Activated T-cell treated with anti-CD3 and anti-CD28 coated beads, Interleukin-2, amount 50 U/mL, for 4 hours (primary cell): ENCODE data around the gene RRP12. TPM values are rescaled to one million over a fixed set of nuclear protein-coding genes. Genes with fewer than 3 reads are reported as not detected.
A peak's percentile ranks its signal among the peaks of the same experiment; 100 is the strongest.

Source experiments
- ATAC-seq, 2 donors: fragments of 200-7000 bp; cut with Tn5 transposase; one replicate each; pipeline ENCODE4 v1.10.0; 2021
- DNase-seq: peaks from one replicate; pipeline ENCODE4 v3.0.0-alpha.2; 2020
- H3K27me3 Mint-ChIP-seq: one replicate; pipeline ENCODE4 v1.8.0; 2021; ENCODE audit warnings: low read depth, mixed read lengths
- H3K36me3 Mint-ChIP-seq: one replicate; pipeline ENCODE4 v1.8.0; 2022; ENCODE audit warnings: mixed read lengths; ENCODE audit not compliant: insufficient read depth
- H3K4me1 Mint-ChIP-seq: one replicate; pipeline ENCODE4 v1.8.0; 2021; ENCODE audit warnings: low read depth, mixed read lengths
- H3K4me3 Mint-ChIP-seq: one replicate; pipeline ENCODE4 v1.8.0; 2021; ENCODE audit warnings: mild to moderate bottlenecking, moderate library complexity, mixed read lengths
- H3K9me3 Mint-ChIP-seq: one replicate; pipeline ENCODE4 v1.8.0; 2021; ENCODE audit warnings: mixed read lengths
- total RNA-seq, 3 donors: library from RNA; stranded (reverse); gene quantifications; one replicate each; pipeline ENCODE4 v1.2.1, GENCODE V29; 2021

Gene RRP12
- total RNA-seq, 3 donors from 2014 or later, result 218 to 222 (median 218) TPM

- no peaks in the 10 kb centered on the region for H3K27me3 Mint-ChIP-seq
- H3K4me1 Mint-ChIP-seq, result peaks cover 64% of the 10 kb centered on the region
- H3K4me3 Mint-ChIP-seq, result peak overlapping the region; percentile 69
- H3K9me3 Mint-ChIP-seq, result no peaks in the 10 kb centered on the region
- H3K36me3 Mint-ChIP-seq, result peaks cover 16% of the 10 kb centered on the region
- ATAC-seq (no peak), DNase-seq (no peak)
These were observed 69.9 kb downstream of the RRP12 start for GRCh38 chr10:97331153-97331703.

- ATAC-seq (no peak), DNase-seq (no peak)
- no peaks in the 10 kb centered on the region for H3K27me3 Mint-ChIP-seq
- H3K4me3 Mint-ChIP-seq, result no peak overlapping the region
- peaks cover 60% of the 10 kb centered on the region for H3K4me1 Mint-ChIP-seq
- peaks cover 16% of the 10 kb centered on the region for H3K36me3 Mint-ChIP-seq
- no peaks in the 10 kb centered on the region for H3K9me3 Mint-ChIP-seq
These were observed 71.4 kb downstream of the RRP12 start for GRCh38 chr10:97329766-97330165.

- ATAC-seq (peak; percentile 51 to 58), DNase-seq (no peak)
- Mint-ChIP-seq H3K27me3 (no peaks in the 10 kb centered on the region), H3K4me3 (no peak overlapping the region), H3K9me3 (no peaks in the 10 kb centered on the region), H3K4me1 (peaks cover 60% of the 10 kb centered on the region), H3K36me3 (peaks cover 16% of the 10 kb centered on the region)
These were observed 72.3 kb downstream of the RRP12 start for GRCh38 chr10:97328646-97329453.

- peaks cover 50% of the 10 kb centered on the region for H3K4me1 Mint-ChIP-seq
- ATAC-seq, result peak in 1 of 2 donors; percentile 24
These were observed 73.5 kb downstream of the RRP12 start for GRCh38 chr10:97327348-97328294.

GRCh38 chr10:97325754-97326153 lies 75.4 kb downstream of the RRP12 start:
- peaks cover 50% of the 10 kb centered on the region for H3K4me1 Mint-ChIP-seq
- no peaks in the 10 kb centered on the region for H3K9me3 Mint-ChIP-seq
- H3K27me3 Mint-ChIP-seq, result no peaks in the 10 kb centered on the region
- ATAC-seq (no peak), DNase-seq (no peak)
- H3K4me3 Mint-ChIP-seq, result no peak overlapping the region
- H3K36me3 Mint-ChIP-seq, result peaks cover 10% of the 10 kb centered on the region

More at GRCh38 chr10:97327348-97328294, 73.5 kb downstream of the RRP12 start:
- Mint-ChIP-seq H3K36me3 (peaks cover 14% of the 10 kb centered on the region), H3K27me3 (no peaks in the 10 kb centered on the region), H3K9me3 (no peaks in the 10 kb centered on the region), H3K4me3 (no peak overlapping the region)
- DNase-seq, result no peak

- no peaks in the 10 kb centered on the region for H3K9me3 Mint-ChIP-seq
- H3K36me3 Mint-ChIP-seq, result peaks cover 3% of the 10 kb centered on the region
- peaks cover 45% of the 10 kb centered on the region for H3K4me1 Mint-ChIP-seq
- ATAC-seq (no peak), DNase-seq (no peak)
- H3K27me3 Mint-ChIP-seq, result no peaks in the 10 kb centered on the region
- no peak overlapping the region for H3K4me3 Mint-ChIP-seq
These were observed 77.6 kb downstream of the RRP12 start for GRCh38 chr10:97323501-97323900.

GRCh38 chr10:97321804-97322190 lies 79.3 kb downstream of the RRP12 start:
- H3K27me3 Mint-ChIP-seq, result no peaks in the 10 kb centered on the region
- H3K9me3 Mint-ChIP-seq, result no peaks in the 10 kb centered on the region
- H3K4me3 Mint-ChIP-seq, result peak overlapping the region; percentile 83
- DNase-seq, result no peak
- no peak for ATAC-seq
- H3K36me3 Mint-ChIP-seq, result no peaks in the 10 kb centered on the region
- peaks cover 36% of the 10 kb centered on the region for H3K4me1 Mint-ChIP-seq

GRCh38 chr10:97321032-97321803 lies 79.9 kb downstream of the RRP12 start:
- Mint-ChIP-seq H3K9me3 (no peaks in the 10 kb centered on the region), H3K4me3 (peak overlapping the region; percentile 83), H3K4me1 (peaks cover 33% of the 10 kb centered on the region), H3K27me3 (no peaks in the 10 kb centered on the region), H3K36me3 (no peaks in the 10 kb centered on the region)
- ATAC-seq (no peak), DNase-seq (no peak)

GRCh38 chr10:97320480-97321031 lies 80.6 kb downstream of the RRP12 start:
- H3K9me3 Mint-ChIP-seq, result no peaks in the 10 kb centered on the region
- H3K4me3 Mint-ChIP-seq, result peak overlapping the region; percentile 83
- no peaks in the 10 kb centered on the region for H3K36me3 Mint-ChIP-seq
- peaks cover 33% of the 10 kb centered on the region for H3K4me1 Mint-ChIP-seq
- ATAC-seq (peak in 1 of 2 donors; percentile 3), DNase-seq (no peak)
- no peaks in the 10 kb centered on the region for H3K27me3 Mint-ChIP-seq

GRCh38 chr10:97319671-97320479 lies 81.3 kb downstream of the RRP12 start:
- H3K36me3 Mint-ChIP-seq, result no peaks in the 10 kb centered on the region
- ATAC-seq, result peak; percentile 55 to 56
- peaks cover 33% of the 10 kb centered on the region for H3K4me1 Mint-ChIP-seq
- peak; percentile 48 for DNase-seq
- H3K27me3 Mint-ChIP-seq, result no peaks in the 10 kb centered on the region
- H3K4me3 Mint-ChIP-seq, result peak overlapping the region; percentile 83
- H3K9me3 Mint-ChIP-seq, result no peaks in the 10 kb centered on the region

- peak within 1 kb of the TSS; percentile 92 for H3K4me3 Mint-ChIP-seq
- ATAC-seq (peak; percentile 76), DNase-seq (peak; percentile 87)
- no peaks in the 10 kb centered on the region for H3K9me3 Mint-ChIP-seq
- no peaks in the 10 kb centered on the region for H3K36me3 Mint-ChIP-seq
- no peaks in the 10 kb centered on the region for H3K27me3 Mint-ChIP-seq
- peaks cover 33% of the 10 kb centered on the region for H3K4me1 Mint-ChIP-seq
These were observed 82.1 kb downstream of the RRP12 start, which contains the start of gene FRAT1 for GRCh38 chr10:97318772-97319651. Gene FRAT1, plus strand, starts transcription at chr10:97319271. Its CDS starts 183 bp downstream, at chr10:97319454.

GRCh38 chr10:97314671-97315070 lies 86.5 kb downstream of the RRP12 start:
- Mint-ChIP-seq H3K9me3 (no peaks in the 10 kb centered on the region), H3K27me3 (no peaks in the 10 kb centered on the region), H3K4me3 (no peak overlapping the region), H3K36me3 (no peaks in the 10 kb centered on the region), H3K4me1 (peaks cover 10% of the 10 kb centered on the region)
- DNase-seq (no peak), ATAC-seq (no peak)
